ENCODE results near the gene PPL. TPM values are rescaled to one million over a fixed set of nuclear protein-coding genes. Genes with fewer than 3 reads are reported as not detected.

The PPL gene
- total and polyA plus RNA-seq, 2 donors (not counting 3 experiments of a cell fraction or from before 2014, with no cell fraction given), result 0.07 to 0.20 TPM

DNA sequence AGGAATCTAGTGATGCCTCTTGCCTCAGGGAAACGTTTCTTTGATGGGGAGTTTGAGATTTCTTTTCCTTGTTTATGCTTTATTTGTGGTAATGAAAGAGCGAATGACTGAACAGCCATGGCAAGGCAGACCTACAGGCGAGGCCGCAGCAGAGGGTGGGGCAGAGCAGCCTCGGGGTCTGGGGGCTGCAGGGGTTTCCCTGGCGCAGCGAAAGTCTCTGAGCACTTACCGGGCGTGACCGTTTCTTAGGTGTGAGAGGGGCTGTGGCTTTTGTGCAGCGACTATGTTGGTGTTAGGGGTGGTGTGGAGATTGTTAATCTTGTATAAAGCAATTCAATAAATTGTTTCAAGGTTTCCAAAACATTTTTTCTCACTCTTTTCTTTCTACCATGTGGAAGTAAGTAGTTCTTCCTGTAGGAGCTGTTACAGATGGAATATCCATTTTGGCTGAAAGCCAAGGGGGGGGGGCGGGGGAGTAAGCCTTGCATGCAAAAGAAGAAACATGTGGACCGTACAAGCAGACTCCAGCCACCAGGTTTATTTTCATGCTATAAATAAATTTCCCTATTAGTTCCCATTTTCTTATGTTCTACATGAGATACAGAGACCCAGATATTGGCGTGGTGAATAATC, 54.8 kb downstream of the PPL start:
- no peaks in the 10 kb centered on the region for H3K9me3 ChIP-seq (replicated peaks; ENCODE audit: control insufficient read depth, insufficient read depth, low read length)
- no peak overlapping the region for H3K9ac ChIP-seq (replicated peaks; ENCODE audit: extremely low read depth, insufficient read depth, low read length)
- intact Hi-C loops (cut with micrococcal nuclease), result no loop called here
- FAIRE-seq, result no peak
- H3K27me3 ChIP-seq (ENCODE audit: control insufficient read depth in 2 of 2, insufficient read depth in 2 of 2, low read length in 2 of 2), result no peaks in the 10 kb centered on the region
- H3K36me3 ChIP-seq (ENCODE audit: control insufficient read depth in 2 of 2, extremely low read depth in 1 of 2, insufficient read depth in 2 of 2, low read length in 2 of 2), result peaks cover 24 to 76% of the 10 kb centered on the region in 2 experiments
- no peaks in the 10 kb centered on the region for H3K4me1 ChIP-seq (ENCODE audit: control insufficient read depth, extremely low read depth, insufficient read depth, low read length)
- no peaks in the 10 kb centered on the region for H4K20me1 ChIP-seq (replicated peaks; ENCODE audit: control insufficient read depth, extremely low read depth, insufficient read depth, low read length)
- H3K9me1 ChIP-seq (replicated peaks; ENCODE audit: control insufficient read depth, extremely low read depth, insufficient read depth, low read length), result no peaks in the 10 kb centered on the region
- no peak for TF ChIP-seq JUN (IDR thresholded peaks at IDR 0.05; ENCODE audit: borderline replicate concordance, insufficient read depth, insufficient read length, low read depth)
- TF ChIP-seq EZH2 (IDR thresholded peaks at IDR 0.05; ENCODE audit: borderline replicate concordance, low read depth, low read length, severe bottlenecking), result no peak
- TF ChIP-seq CTCF (IDR thresholded peaks at IDR 0.05; ENCODE audit: extremely low read depth in 1 of 2, insufficient read depth in 1 of 2, low read depth in 1 of 2, low read length in 2 of 2), result no peak
- TF ChIP-seq MYC (IDR thresholded peaks at IDR 0.05; ENCODE audit: low read depth, low read length), result no peak
- TF ChIP-seq POLR2A (IDR thresholded peaks at IDR 0.05; ENCODE audit: low read depth, low read length), result no peak
- no peak for TF ChIP-seq FOS (IDR thresholded peaks at IDR 0.05; ENCODE audit: borderline replicate concordance, insufficient read depth, low read length)
- no peak for TF ChIP-seq GATA2 (IDR thresholded peaks at IDR 0.05; ENCODE audit: insufficient read depth, insufficient read length, low read depth, low read length)
- no peak for TF ChIP-seq POLR2AphosphoS5 (IDR thresholded peaks at IDR 0.05; ENCODE audit: insufficient read depth, low read depth, low read length)
- TF ChIP-seq, protein P1, sequence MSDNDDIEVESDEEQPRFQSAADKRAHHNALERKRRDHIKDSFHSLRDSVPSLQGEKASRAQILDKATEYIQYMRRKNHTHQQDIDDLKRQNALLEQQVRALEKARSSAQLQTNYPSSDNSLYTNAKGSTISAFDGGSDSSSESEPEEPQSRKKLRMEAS (IDR thresholded peaks at IDR 0.05; ENCODE audit: insufficient read depth, insufficient read length), result no peak
- H3K27ac ChIP-seq (ENCODE audit: insufficient read depth, low read depth, low read length), result no peak overlapping the region
- CTCF ChIA-PET, result no interaction called here
- no peak overlapping the region for H2AFZ ChIP-seq (ENCODE audit: low read depth, low read length)
- POLR2A ChIA-PET, result no interaction called here
- dilution Hi-C loops (cut with MboI; ENCODE audit: extremely low pct_ligation_motif_present, low sequenced_read_pairs), result no loop called here
- no TSS peak for BruUV-seq (replicated peaks)
- H3K4me3 ChIP-seq (replicated peaks in 1 of 3; ENCODE audit: insufficient read depth in 1 of 3, low read depth in 1 of 3, low read length in 3 of 3), result no peak overlapping the region
- peak; percentile 21 for DNase-seq (ENCODE audit: low read depth, low spot score)
- no peaks in the 10 kb centered on the region for H3K79me2 ChIP-seq (ENCODE audit: control insufficient read depth, insufficient read depth, low read length)
- H3K4me2 ChIP-seq (ENCODE audit: insufficient read depth, low read length), result no peak overlapping the region
